K562 (cell line): ENCODE results near the gene STYX. TPM values are rescaled to one million over a fixed set of nuclear protein-coding genes. Genes with fewer than 3 reads are reported as not detected.

ENCODE experiments used
- ATAC-seq: fragments of 200-7000 bp; cut with Tn5 transposase; 3 replicates; pipeline ENCODE4 v1.9.1; 2020; ENCODE audit warnings: moderate library complexity
- BruUV-seq: library from RNA; stranded (reverse); fragments of 400-500 nt; replicated peaks from 2 replicates; lab custom pipeline; 2021; lab: Mats Ljungman, UMichigan
- CTCF ChIA-PET: fragments of 300-600 bp; formaldehyde crosslinking; extraction: SDS; loops from one replicate; lab custom pipeline; 2021; ENCODE audit warnings: low intra/inter-chr PET ratio; lab: Yijun Ruan, JAX
- POLR2A ChIA-PET: fragments of 300-600, 350-650 bp; sonication (Branson Sonifier 250); formaldehyde crosslinking; extraction: SDS; loops from one replicate; lab custom pipeline; 2021; ENCODE audit warnings: antibody characterized with exemption, inconsistent platforms; lab: Yijun Ruan, JAX
- DNase-seq, 4 experiments: peaks; one replicate each; pipeline versions ENCODE4 v3.0.0 to v3.0.0-alpha.2; 2011 to 2018; ENCODE audit warnings: low spot score in 3 of 4, mixed read lengths in 3 of 4; ENCODE audit errors: extremely low read depth in 1 of 4
- FAIRE-seq: peaks from 2 replicates; lab custom pipeline; 2011; peaks lifted over from hg19 to GRCh38; lab: Jason Lieb, UNC
- H2AFZ ChIP-seq: 2 replicates; pipeline ENCODE4 v1.6.0; 2011; ENCODE audit warnings: low read depth, low read length, control low read depth, inconsistent platforms
- H3K27ac ChIP-seq: fragments of 200-600 bp; 3 replicates; pipeline ENCODE4 v1.8.0; 2011; ENCODE audit warnings: low read depth, mild to moderate bottlenecking, control low read depth, inconsistent platforms, low read length, moderate library complexity, mixed read lengths; ENCODE audit errors: extremely low read depth
- H3K27me3 ChIP-seq, 2 experiments: fragments of 300-600 bp in 1 of 2; 2 replicates in 1 of 2; 3 replicates in 1 of 2; pipeline versions ENCODE4 v1.6.0 to v1.8.0; 2011; ENCODE audit warnings: inconsistent platforms in 2 of 2, low read length in 2 of 2, mild to moderate bottlenecking in 1 of 2, mixed read lengths in 1 of 2, moderate library complexity in 1 of 2; ENCODE audit not compliant: control insufficient read depth in 2 of 2, insufficient read depth in 2 of 2
- H3K36me3 ChIP-seq: fragments of 300-600 bp; 3 replicates; pipeline ENCODE4 v1.8.0; 2011; ENCODE audit warnings: mild to moderate bottlenecking, low read length, inconsistent platforms; ENCODE audit not compliant: control insufficient read depth, insufficient read depth
- H3K4me1 ChIP-seq, 2 experiments: fragments of 200-600 bp in 1 of 2; replicated peaks in 1 of 2; 2 replicates in 1 of 2; 3 replicates in 1 of 2; pipeline versions ENCODE4 v1.5.1 to v1.8.0; 2011; ENCODE audit warnings: inconsistent platforms in 2 of 2, low read length in 2 of 2, mild to moderate bottlenecking in 1 of 2, mixed read lengths in 1 of 2, moderate library complexity in 1 of 2; ENCODE audit not compliant: control insufficient read depth in 2 of 2, insufficient read depth in 2 of 2
- H3K4me2 ChIP-seq: 2 replicates; pipeline ENCODE4 v1.6.1; 2011; ENCODE audit warnings: low read length, control low read depth, inconsistent platforms, mixed read lengths; ENCODE audit not compliant: insufficient read depth
- H3K4me3 ChIP-seq: fragments of 200-600 bp; sonication (generic), shearing (Covaris generic); 2 replicates; pipeline ENCODE4 v1.5.1; 2016; ENCODE audit warnings: control low read depth, inconsistent platforms
- H3K79me2 ChIP-seq: fragments of 200-600 bp; 3 replicates; pipeline ENCODE4 v1.8.0; 2011; ENCODE audit warnings: low read length, inconsistent platforms; ENCODE audit not compliant: control insufficient read depth, insufficient read depth
- H3K9ac ChIP-seq, 2 experiments: 2 replicates each; pipeline versions ENCODE4 v1.6.0 to v1.6.1; 2011; ENCODE audit warnings: low read depth in 2 of 2, low read length in 2 of 2, control low read depth in 1 of 2, inconsistent platforms in 1 of 2, mild to moderate bottlenecking in 1 of 2, mixed read lengths in 1 of 2; ENCODE audit not compliant: insufficient read depth in 1 of 2
- H3K9me1 ChIP-seq: one replicate; pipeline ENCODE4 v1.6.0; 2011; ENCODE audit warnings: inconsistent platforms, mild to moderate bottlenecking, low read length, moderate library complexity; ENCODE audit not compliant: control insufficient read depth, insufficient read depth
- H3K9me3 ChIP-seq: replicated peaks from 2 replicates; pipeline ENCODE4 v1.5.1; 2011; ENCODE audit warnings: low read depth, low read length, inconsistent platforms; ENCODE audit not compliant: control insufficient read depth, insufficient read depth
- H4K20me1 ChIP-seq: replicated peaks from 2 replicates; pipeline ENCODE4 v1.6.1; 2011; ENCODE audit warnings: low read length, inconsistent platforms, mixed read lengths; ENCODE audit not compliant: control insufficient read depth, insufficient read depth
- GTF3C2 ChIP-seq: IDR thresholded peaks from 3 replicates; pipeline ENCODE4 v1.6.1; 2011; ENCODE audit warnings: borderline replicate concordance, mild to moderate bottlenecking, moderate library complexity; ENCODE audit not compliant: insufficient read length; ENCODE audit errors: extremely low read depth
- JUN ChIP-seq, 2 experiments: sonication (generic) in 1 of 2; formaldehyde crosslinking in 1 of 2; IDR thresholded peaks; 2 replicates each; pipeline versions ENCODE4 v1.6.1 to v1.8.0; 2012 to 2022; ENCODE audit warnings: borderline replicate concordance in 2 of 2, mild to moderate bottlenecking in 2 of 2, improper control_type of control experiment in 1 of 2, low read depth in 1 of 2, low read length in 1 of 2, missing genetic modification reagents in 1 of 2
- JUND ChIP-seq, 2 experiments: IDR thresholded peaks; 2 replicates in 1 of 2; 3 replicates in 1 of 2; pipeline ENCODE4 v1.6.1; 2011; ENCODE audit warnings: borderline replicate concordance in 2 of 2, low read depth in 2 of 2, low read length in 2 of 2, improper control_type of control experiment in 1 of 2, missing biosample characterization in 1 of 2, missing genetic modification characterization in 1 of 2, missing genetic modification reagents in 1 of 2
- MCM7 ChIP-seq, 2 experiments: fragments of 450-650 bp; IDR thresholded peaks; 2 replicates each; pipeline ENCODE4 v1.6.1; 2016 to 2018
- NFRKB ChIP-seq: fragments of 450-650 bp; IDR thresholded peaks from 2 replicates; pipeline ENCODE4 v1.6.1; 2016; ENCODE audit warnings: low read depth
- PCBP2 ChIP-seq: fragments of 200-400 bp; formaldehyde crosslinking; IDR thresholded peaks from 2 replicates; pipeline ENCODE4 v1.6.1; 2018; ENCODE audit warnings: low read length, low read depth, mild to moderate bottlenecking, moderate library complexity; ENCODE audit not compliant: poor library complexity, severe bottlenecking
- PML ChIP-seq: IDR thresholded peaks from 2 replicates; pipeline ENCODE4 v1.6.1; 2012; ENCODE audit warnings: low read length, inconsistent platforms
- PURB ChIP-seq: sonication (generic); formaldehyde crosslinking; IDR thresholded peaks from 2 replicates; pipeline ENCODE4 v1.9.0; 2021; ENCODE audit warnings: low read depth, mild to moderate bottlenecking, missing genetic modification reagents
- PYGO2 ChIP-seq: fragments of 450-650 bp; IDR thresholded peaks from 2 replicates; pipeline ENCODE4 v1.6.1; 2016; ENCODE audit warnings: mild to moderate bottlenecking, missing genetic modification characterization, moderate library complexity, missing compliant biosample characterization
- SMC3 ChIP-seq: conservative IDR thresholded peaks from 2 replicates; pipeline ENCODE4 v1.6.1; 2011; ENCODE audit warnings: low read depth, low read length, improper control_type of control experiment; ENCODE audit not compliant: insufficient read depth
- SUPT5H ChIP-seq: fragments of 450-650 bp; IDR thresholded peaks from 2 replicates; pipeline ENCODE4 v1.6.1; 2016
- TAF9B ChIP-seq: fragments of 450-650 bp; IDR thresholded peaks from 2 replicates; pipeline ENCODE4 v1.6.1; 2018; ENCODE audit warnings: mild to moderate bottlenecking; ENCODE audit not compliant: partially characterized antibody
- TBP ChIP-seq: optimal IDR thresholded peaks from 2 replicates; pipeline ENCODE3; 2011; ENCODE audit warnings: low read depth, low read length, improper control_type of control experiment
- WGBS: fragments of 100-300 bp; shearing (Covaris generic); methylation state at CpG from one replicate; pipeline ENCODE4 v1.1.6; 2016; ENCODE audit warnings: low coverage, mixed read lengths; ENCODE audit not compliant: insufficient coverage; ENCODE audit errors: missing lambda C conversion rate; 5-methylcytosine and 5-hydroxymethylcytosine counted together
- in situ Hi-C: fragments of 300-500 bp; cut with MboI; formaldehyde crosslinking; loops from 4 replicates; pipeline ENCODE4 v1.15.0; 2018; ENCODE audit warnings: inconsistent platforms, mixed read lengths
- intact Hi-C: fragments of 100-400 bp; cut with micrococcal nuclease; formaldehyde crosslinking; loops from 2 replicates; pipeline ENCODE4 v1.14.2; 2022
- polyA plus RNA-seq, 8 experiments: library from polyadenylated mRNA; depleted of rRNA in 4 of 8; stranded (reverse) in 5 of 8; unstranded in 3 of 8; fragments of >200 nt; fragmentation: Nextera tagmentation in 2 of 8; fragmentation: Illumina TruSeq in 1 of 8; extraction: Ambion mirVana in 2 of 8; extraction: Trizol in 1 of 8; gene quantifications; 2 replicates each; pipeline versions ENCODE4 v1.2.1 to v1.2.3, GENCODE V29; 2011 to 2014; ENCODE audit warnings: inconsistent platforms in 1 of 8, missing spikeins in 1 of 8
- total RNA-seq, 7 experiments: library from RNA; depleted of rRNA in 6 of 7; stranded (reverse); fragments of >200 nt in 6 of 7; fragmentation: Illumina TruSeq in 2 of 7; extraction: Trizol in 2 of 7; gene quantifications; 2 replicates each; pipeline versions ENCODE4 v1.2.1 to v1.2.3, GENCODE V29; 2011 to 2021; ENCODE audit warnings: low replicate concordance in 1 of 7
- TF ChIP-seq, protein P1 (sequence below): fragments of 150-350 bp; conservative IDR thresholded peaks from 2 replicates; pipeline ENCODE4 v1.6.1; 2014; ENCODE audit warnings: low read length
- TF ChIP-seq, protein P2 (sequence below), 3 experiments: fragments of 200-800 bp in 1 of 3; sonication (Bioruptor generic) in 1 of 3; sonication (generic) in 1 of 3; formaldehyde crosslinking in 1 of 3; IDR thresholded peaks; 2 replicates each; pipeline versions ENCODE4 v1.6.1 to v1.8.0; 2016 to 2022; ENCODE audit warnings: mild to moderate bottlenecking in 2 of 3, missing compliant biosample characterization in 2 of 3, missing genetic modification characterization in 2 of 3, missing genetic modification reagents in 1 of 3

The STYX gene
- total and polyA plus RNA-seq, 9 of the 15 experiments (the other 6 are each of a cell fraction or from before 2014, with no cell fraction given): 5.0 to 15.4 (median 10.6) TPM

- H3K79me2 ChIP-seq: no peaks in the 10 kb centered on the region
- no peak for TF ChIP-seq JUN (IDR thresholded peaks at IDR 0.05; ENCODE audit: borderline replicate concordance, low read depth, low read length)
- TF ChIP-seq JUN (CRISPR knock-in tag; IDR thresholded peaks at IDR 0.05; ENCODE audit: borderline replicate concordance): no peak
- no peak for TF ChIP-seq TBP
- TF ChIP-seq, protein P1, sequence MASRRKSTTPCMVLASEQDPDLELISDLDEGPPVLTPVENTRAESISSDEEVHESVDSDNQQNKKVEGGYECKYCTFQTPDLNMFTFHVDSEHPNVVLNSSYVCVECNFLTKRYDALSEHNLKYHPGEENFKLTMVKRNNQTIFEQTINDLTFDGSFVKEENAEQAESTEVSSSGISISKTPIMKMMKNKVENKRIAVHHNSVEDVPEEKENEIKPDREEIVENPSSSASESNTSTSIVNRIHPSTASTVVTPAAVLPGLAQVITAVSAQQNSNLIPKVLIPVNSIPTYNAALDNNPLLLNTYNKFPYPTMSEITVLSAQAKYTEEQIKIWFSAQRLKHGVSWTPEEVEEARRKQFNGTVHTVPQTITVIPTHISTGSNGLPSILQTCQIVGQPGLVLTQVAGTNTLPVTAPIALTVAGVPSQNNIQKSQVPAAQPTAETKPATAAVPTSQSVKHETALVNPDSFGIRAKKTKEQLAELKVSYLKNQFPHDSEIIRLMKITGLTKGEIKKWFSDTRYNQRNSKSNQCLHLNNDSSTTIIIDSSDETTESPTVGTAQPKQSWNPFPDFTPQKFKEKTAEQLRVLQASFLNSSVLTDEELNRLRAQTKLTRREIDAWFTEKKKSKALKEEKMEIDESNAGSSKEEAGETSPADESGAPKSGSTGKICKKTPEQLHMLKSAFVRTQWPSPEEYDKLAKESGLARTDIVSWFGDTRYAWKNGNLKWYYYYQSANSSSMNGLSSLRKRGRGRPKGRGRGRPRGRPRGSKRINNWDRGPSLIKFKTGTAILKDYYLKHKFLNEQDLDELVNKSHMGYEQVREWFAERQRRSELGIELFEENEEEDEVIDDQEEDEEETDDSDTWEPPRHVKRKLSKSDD: no peak
- TF ChIP-seq TAF9B: no peak
- no peak for TF ChIP-seq PCBP2
- no peak for TF ChIP-seq GTF3C2
- TF ChIP-seq PYGO2: no peak
- no peak for TF ChIP-seq PML
- TF ChIP-seq NFRKB: no peak
- no peak for TF ChIP-seq MCM7 (IDR thresholded peaks at IDR 0.05)
- TF ChIP-seq JUND (IDR thresholded peaks at IDR 0.05; ENCODE audit: borderline replicate concordance, low read depth, low read length): no peak
- TF ChIP-seq JUND (tag; IDR thresholded peaks at IDR 0.05; ENCODE audit: borderline replicate concordance, low read depth, low read length): no peak
- TF ChIP-seq SUPT5H: no peak
- TF ChIP-seq, protein P2, sequence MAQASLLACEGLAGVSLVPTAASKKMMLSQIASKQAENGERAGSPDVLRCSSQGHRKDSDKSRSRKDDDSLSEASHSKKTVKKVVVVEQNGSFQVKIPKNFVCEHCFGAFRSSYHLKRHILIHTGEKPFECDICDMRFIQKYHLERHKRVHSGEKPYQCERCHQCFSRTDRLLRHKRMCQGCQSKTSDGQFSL (CRISPR knock-in tag; IDR thresholded peaks at IDR 0.05): no peak
- TF ChIP-seq, protein P2 (tag; IDR thresholded peaks at IDR 0.05): no peak
- TF ChIP-seq SMC3: no peak
- no peak for TF ChIP-seq PURB (CRISPR knock-in tag)
Measured at GRCh38 chr14:52776816-52777215, 46.9 kb downstream of the STYX start.

More at GRCh38 chr14:52776816-52777215, 46.9 kb downstream of the STYX start:
- H3K9me3 ChIP-seq: no peaks in the 10 kb centered on the region
- intact Hi-C loops: no loop called here
- no peaks in the 10 kb centered on the region for H3K27me3 ChIP-seq
- H3K27ac ChIP-seq: no peak overlapping the region
- peaks cover 58% of the 10 kb centered on the region; the same call in 2 of the 3 replicates for H3K36me3 ChIP-seq
- no peak for FAIRE-seq
- 0 out of 3 replicates have a peak, but pooled peaks have one; percentile 29 for ATAC-seq
- 88% methylated on average over 7 of the region's 7 CpGs for WGBS
- ChIA-PET CTCF (no interaction called here), POLR2A (interaction anchor here (1.0 kb wide), 1 partner anchor 11 kb away, joined by 3 read pairs; no protein-coding TSS in a partner anchor)
- no peak overlapping the region for H3K9ac ChIP-seq
- no peaks in the 10 kb centered on the region for H3K4me1 ChIP-seq
- no peak overlapping the region for H3K4me2 ChIP-seq
- H4K20me1 ChIP-seq: no peaks in the 10 kb centered on the region
- no peak overlapping the region for H3K4me3 ChIP-seq
- DNase-seq: no peak
- H3K9me1 ChIP-seq: no peaks in the 10 kb centered on the region
- no peak overlapping the region for H2AFZ ChIP-seq
- BruUV-seq: no TSS peak
- in situ Hi-C loops: no loop called here
